ENCODE data around the gene EYA2. TPM values are rescaled to one million over a fixed set of nuclear protein-coding genes. Genes with fewer than 3 reads are reported as not detected.
A peak's percentile ranks its signal among the peaks of the same experiment; 100 is the strongest.

EYA2 gene, protein sequence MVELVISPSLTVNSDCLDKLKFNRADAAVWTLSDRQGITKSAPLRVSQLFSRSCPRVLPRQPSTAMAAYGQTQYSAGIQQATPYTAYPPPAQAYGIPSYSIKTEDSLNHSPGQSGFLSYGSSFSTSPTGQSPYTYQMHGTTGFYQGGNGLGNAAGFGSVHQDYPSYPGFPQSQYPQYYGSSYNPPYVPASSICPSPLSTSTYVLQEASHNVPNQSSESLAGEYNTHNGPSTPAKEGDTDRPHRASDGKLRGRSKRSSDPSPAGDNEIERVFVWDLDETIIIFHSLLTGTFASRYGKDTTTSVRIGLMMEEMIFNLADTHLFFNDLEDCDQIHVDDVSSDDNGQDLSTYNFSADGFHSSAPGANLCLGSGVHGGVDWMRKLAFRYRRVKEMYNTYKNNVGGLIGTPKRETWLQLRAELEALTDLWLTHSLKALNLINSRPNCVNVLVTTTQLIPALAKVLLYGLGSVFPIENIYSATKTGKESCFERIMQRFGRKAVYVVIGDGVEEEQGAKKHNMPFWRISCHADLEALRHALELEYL
- total RNA-seq: 1.4 and 1.8 TPM in 2 replicates
- 1.4 and 2.0 TPM in 2 replicates for polyA plus RNA-seq

DNA sequence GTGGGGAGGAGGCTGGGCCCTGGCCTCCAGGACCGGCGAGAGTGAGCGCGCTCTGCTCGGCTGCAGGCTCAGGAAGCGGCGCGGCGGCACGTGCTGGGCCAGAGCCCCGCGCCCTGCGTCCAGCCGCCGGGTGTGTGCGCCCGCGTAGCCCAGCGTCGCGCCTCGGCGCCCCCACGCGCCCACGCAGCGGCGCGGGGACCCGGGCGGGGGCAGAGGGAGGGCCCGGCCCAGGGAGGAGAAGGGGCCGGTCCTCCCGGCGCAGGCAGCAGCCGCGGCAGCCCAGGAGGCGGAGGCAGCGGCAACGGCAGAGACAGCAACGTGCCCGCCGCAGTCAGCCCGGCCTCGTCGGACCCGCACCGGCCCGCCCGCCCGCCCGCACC lies at the start of gene EYA2:
TSS of gene EYA2 (plus strand) at position 265 of the 380 bp plus-strand sequence. CDS start 95,168 bp downstream, outside the sequence.
- H3K4me1 ChIP-seq (ENCODE audit: insufficient read depth): peaks cover 3% of the 10 kb centered on the region
- H3K9me3 ChIP-seq (ENCODE audit: low read depth): peaks cover 5% of the 10 kb centered on the region
- 0% methylated on average over 1 of the region's 52 CpGs for WGBS (ENCODE audit: low lambda C conversion rate, missing lambda C conversion rate)
- no peaks in the 10 kb centered on the region for H3K36me3 ChIP-seq (replicated peaks; ENCODE audit: insufficient read depth, low read depth)
- DNase-seq (ENCODE audit: low spot score): peak; percentile 42
- H3K4me2 ChIP-seq: peak within 1 kb of the TSS; percentile 83
- peak within 1 kb of the TSS; percentile 64 for H2AFZ ChIP-seq
- peak within 1 kb of the TSS; percentile 18 for H3K4me3 ChIP-seq
- no peaks in the 10 kb centered on the region for H3K79me2 ChIP-seq
- H3K27ac ChIP-seq: no peak within 1 kb of the TSS
- H3K9me2 ChIP-seq (replicated peaks; ENCODE audit: insufficient read depth): no peaks in the 10 kb centered on the region
- peaks cover 56% of the 10 kb centered on the region for H3K27me3 ChIP-seq
- no peaks in the 10 kb centered on the region for H4K20me1 ChIP-seq (ENCODE audit: insufficient read depth, poor library complexity, severe bottlenecking)
- no peak for TF ChIP-seq EZH2 (IDR thresholded peaks at IDR 0.05; ENCODE audit: borderline replicate concordance)
- TF ChIP-seq EZH2phosphoT487 (IDR thresholded peaks at IDR 0.05; ENCODE audit: low read depth, severe bottlenecking, unreplicated experiment): no peak
- TF ChIP-seq CTCF (IDR thresholded peaks at IDR 0.05; ENCODE audit: poor library complexity): no peak

- Histone ChIP-seq H2AFZ (no peak overlapping the region), H3K36me3 (replicated peaks; ENCODE audit: insufficient read depth, low read depth) (no peaks in the 10 kb centered on the region), H3K27ac (no peak overlapping the region), H3K9me3 (ENCODE audit: low read depth) (no peaks in the 10 kb centered on the region), H3K4me3 (no peak overlapping the region), H3K4me1 (ENCODE audit: insufficient read depth) (no peaks in the 10 kb centered on the region), H3K9me2 (replicated peaks; ENCODE audit: insufficient read depth) (no peaks in the 10 kb centered on the region), H3K79me2 (no peaks in the 10 kb centered on the region), H3K4me2 (no peak overlapping the region), H4K20me1 (ENCODE audit: insufficient read depth, poor library complexity, severe bottlenecking) (no peaks in the 10 kb centered on the region), H3K27me3 (no peaks in the 10 kb centered on the region)
- WGBS (ENCODE audit: low lambda C conversion rate, missing lambda C conversion rate): 93% methylated on average over 9 of the region's 9 CpGs
- DNase-seq (ENCODE audit: low spot score): no peak
- TF ChIP-seq EZH2 (IDR thresholded peaks at IDR 0.05; ENCODE audit: borderline replicate concordance) (no peak), EZH2phosphoT487 (IDR thresholded peaks at IDR 0.05; ENCODE audit: low read depth, severe bottlenecking, unreplicated experiment) (no peak), CTCF (IDR thresholded peaks at IDR 0.05; ENCODE audit: poor library complexity) (no peak)
These were observed 49.7 kb upstream of the EYA2 start for GRCh38 chr20:46844965-46845364.

DNA sequence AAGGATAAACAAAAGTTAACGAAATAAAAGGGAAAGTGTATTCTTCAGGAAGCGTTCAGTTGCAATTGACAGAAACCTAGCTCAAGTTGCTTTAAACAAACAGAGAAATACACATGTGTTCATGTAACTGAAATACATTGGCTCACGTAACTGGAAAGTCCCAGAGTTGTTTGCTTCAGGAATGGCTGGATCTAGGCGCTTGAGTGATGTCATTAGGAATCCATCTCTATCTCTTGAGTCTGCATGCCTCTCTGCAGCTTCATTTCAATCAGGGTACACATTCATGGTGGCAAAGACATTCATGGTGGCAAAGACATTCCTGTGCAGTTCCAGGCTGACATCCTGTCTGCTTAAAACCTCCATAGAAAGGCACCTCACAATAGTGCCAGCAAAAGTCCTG lies 45.4 kb upstream of the EYA2 start:
- H3K27me3 ChIP-seq: no peaks in the 10 kb centered on the region
- no peaks in the 10 kb centered on the region for H3K36me3 ChIP-seq (replicated peaks; ENCODE audit: insufficient read depth, low read depth)
- no peaks in the 10 kb centered on the region for H3K9me3 ChIP-seq (ENCODE audit: low read depth)
- H3K4me3 ChIP-seq: no peak overlapping the region
- H2AFZ ChIP-seq: no peak overlapping the region
- no peak overlapping the region for H3K27ac ChIP-seq
- DNase-seq (ENCODE audit: low spot score): no peak
- 95% methylated on average over 4 of the region's 4 CpGs for WGBS (ENCODE audit: low lambda C conversion rate, missing lambda C conversion rate)
- no peak overlapping the region for H3K4me2 ChIP-seq
- H3K79me2 ChIP-seq: no peaks in the 10 kb centered on the region
- TF ChIP-seq EZH2phosphoT487 (IDR thresholded peaks at IDR 0.05; ENCODE audit: low read depth, severe bottlenecking, unreplicated experiment): no peak
- no peak for TF ChIP-seq CTCF (IDR thresholded peaks at IDR 0.05; ENCODE audit: poor library complexity)
- TF ChIP-seq EZH2 (IDR thresholded peaks at IDR 0.05; ENCODE audit: borderline replicate concordance): no peak
- H4K20me1 ChIP-seq (ENCODE audit: insufficient read depth, poor library complexity, severe bottlenecking): no peaks in the 10 kb centered on the region
- no peaks in the 10 kb centered on the region for H3K9me2 ChIP-seq (replicated peaks; ENCODE audit: insufficient read depth)
- no peaks in the 10 kb centered on the region for H3K4me1 ChIP-seq (ENCODE audit: insufficient read depth)

Data from hepatocyte (in vitro differentiated cells).